Measurements from ENCODE around the gene MFSD6.

DNA sequence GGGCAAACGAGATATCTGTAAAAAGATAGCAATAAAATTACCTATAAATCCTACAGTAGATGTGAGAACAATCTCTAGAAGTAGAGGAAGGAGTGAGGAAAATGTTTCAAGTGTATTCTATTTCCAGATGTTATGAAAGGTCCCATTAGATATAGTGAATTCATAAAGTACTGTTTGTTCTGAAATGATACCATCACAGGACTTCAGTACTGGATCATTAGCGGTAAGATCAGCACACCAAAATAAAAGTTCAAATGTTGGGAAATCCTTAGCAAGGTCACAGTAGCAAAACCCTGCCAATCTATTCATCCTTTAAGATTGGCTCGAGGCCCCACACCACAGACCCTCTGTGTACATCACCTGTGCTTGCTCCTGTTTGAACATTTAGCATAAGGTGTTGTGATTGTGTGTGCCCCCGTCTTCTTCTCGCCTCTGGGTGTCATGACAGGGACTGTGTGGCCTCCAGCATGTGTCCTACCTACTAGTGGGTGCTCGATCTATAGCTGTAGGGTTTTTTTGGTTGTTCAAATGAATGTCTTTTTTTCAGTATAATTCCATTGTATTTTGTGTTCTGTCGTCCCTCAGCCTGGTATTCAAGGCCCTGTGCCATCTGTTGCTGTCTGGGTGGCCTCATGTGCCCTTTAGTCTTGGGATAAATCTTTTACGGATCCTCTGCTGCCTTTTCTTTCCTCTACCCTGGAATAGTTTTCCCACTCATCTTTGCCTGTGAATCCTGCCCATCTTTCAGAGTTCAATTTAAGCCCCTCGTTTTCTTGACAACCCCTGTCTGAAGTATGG is 9.1 kb downstream of the MFSD6 start:
- TF ChIP-seq, protein P1, sequence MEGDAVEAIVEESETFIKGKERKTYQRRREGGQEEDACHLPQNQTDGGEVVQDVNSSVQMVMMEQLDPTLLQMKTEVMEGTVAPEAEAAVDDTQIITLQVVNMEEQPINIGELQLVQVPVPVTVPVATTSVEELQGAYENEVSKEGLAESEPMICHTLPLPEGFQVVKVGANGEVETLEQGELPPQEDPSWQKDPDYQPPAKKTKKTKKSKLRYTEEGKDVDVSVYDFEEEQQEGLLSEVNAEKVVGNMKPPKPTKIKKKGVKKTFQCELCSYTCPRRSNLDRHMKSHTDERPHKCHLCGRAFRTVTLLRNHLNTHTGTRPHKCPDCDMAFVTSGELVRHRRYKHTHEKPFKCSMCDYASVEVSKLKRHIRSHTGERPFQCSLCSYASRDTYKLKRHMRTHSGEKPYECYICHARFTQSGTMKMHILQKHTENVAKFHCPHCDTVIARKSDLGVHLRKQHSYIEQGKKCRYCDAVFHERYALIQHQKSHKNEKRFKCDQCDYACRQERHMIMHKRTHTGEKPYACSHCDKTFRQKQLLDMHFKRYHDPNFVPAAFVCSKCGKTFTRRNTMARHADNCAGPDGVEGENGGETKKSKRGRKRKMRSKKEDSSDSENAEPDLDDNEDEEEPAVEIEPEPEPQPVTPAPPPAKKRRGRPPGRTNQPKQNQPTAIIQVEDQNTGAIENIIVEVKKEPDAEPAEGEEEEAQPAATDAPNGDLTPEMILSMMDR (IDR thresholded peaks at IDR 0.05) = no peak
- peak in 1 of 2 donors; percentile 34 for TF ChIP-seq POLR2A (IDR thresholded peaks at IDR 0.05)
